Activated T-cell treated with anti-CD3 and anti-CD28 coated beads, Interleukin-2, amount 50 U/mL, for 4 hours (primary cell): ENCODE results near the gene FUT8. TPM values are rescaled to one million over a fixed set of nuclear protein-coding genes. Genes with fewer than 3 reads are reported as not detected.

ENCODE experiments used
- ATAC-seq, 2 donors: fragments of 200-7000 bp; cut with Tn5 transposase; one replicate each; pipeline ENCODE4 v1.10.0; 2021
- DNase-seq: peaks from one replicate; pipeline ENCODE4 v3.0.0-alpha.2; 2020
- H3K27me3 Mint-ChIP-seq: one replicate; pipeline ENCODE4 v1.8.0; 2021; ENCODE audit warnings: low read depth, mixed read lengths
- H3K36me3 Mint-ChIP-seq: one replicate; pipeline ENCODE4 v1.8.0; 2022; ENCODE audit warnings: mixed read lengths; ENCODE audit not compliant: insufficient read depth
- H3K4me1 Mint-ChIP-seq: one replicate; pipeline ENCODE4 v1.8.0; 2021; ENCODE audit warnings: low read depth, mixed read lengths
- H3K4me3 Mint-ChIP-seq: one replicate; pipeline ENCODE4 v1.8.0; 2021; ENCODE audit warnings: mild to moderate bottlenecking, moderate library complexity, mixed read lengths
- H3K9me3 Mint-ChIP-seq: one replicate; pipeline ENCODE4 v1.8.0; 2021; ENCODE audit warnings: mixed read lengths
- total RNA-seq, 3 donors: library from RNA; stranded (reverse); gene quantifications; one replicate each; pipeline ENCODE4 v1.2.1, GENCODE V29; 2021

FUT8 gene
- 10 to 100 TPM; 29.2 to 38.4 (median 30.9) TPM for total RNA-seq

DNA sequence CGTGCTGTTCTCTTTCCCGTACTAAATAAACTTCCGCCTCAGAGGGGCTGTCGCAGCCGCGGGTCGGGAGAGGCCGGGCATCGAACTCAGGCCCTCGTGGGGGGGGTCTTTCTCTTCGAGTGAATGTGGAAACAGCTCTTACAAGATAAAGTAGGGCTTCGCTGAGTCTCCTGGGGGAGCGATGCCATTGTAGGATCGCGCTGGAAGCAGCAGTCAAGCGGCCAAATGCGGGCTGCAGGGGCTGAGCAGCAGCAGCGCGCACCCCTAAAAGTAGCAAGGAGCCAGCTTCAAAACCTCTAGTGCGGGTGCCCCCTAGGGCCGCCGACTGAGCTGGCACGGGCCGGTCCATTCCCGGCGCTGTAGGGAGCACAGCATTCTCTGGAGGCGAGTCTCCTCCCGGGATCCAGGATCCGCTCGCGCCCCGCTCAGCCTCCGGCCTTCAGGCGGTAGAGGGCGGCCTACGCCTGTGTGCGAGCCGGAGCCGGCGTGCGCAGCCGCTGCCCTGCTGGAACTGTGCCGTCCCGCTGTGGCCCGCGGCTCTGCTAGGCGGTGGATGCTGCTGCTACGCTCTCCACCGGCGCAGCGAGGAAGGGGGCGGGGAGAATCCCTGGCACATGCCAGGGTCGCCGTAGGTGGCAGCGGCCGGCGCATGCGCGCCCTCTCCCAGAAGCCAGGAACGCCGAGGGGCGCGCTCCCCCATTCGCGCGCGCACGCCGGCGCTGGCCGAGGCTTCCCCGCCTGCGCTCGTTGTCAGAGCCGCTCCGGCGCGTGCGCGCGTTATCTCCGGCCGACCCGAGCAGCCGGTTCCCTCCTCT lies at the start of gene FUT8:
TSS of gene FUT8 (plus strand) at position 699 of the 815 bp plus-strand sequence. CDS start 148,834 bp downstream, outside the sequence.
- peak; percentile 97 for DNase-seq
- Mint-ChIP-seq H3K4me3 (peak within 1 kb of the TSS; percentile 97), H3K27me3 (no peaks in the 10 kb centered on the region), H3K9me3 (no peaks in the 10 kb centered on the region), H3K4me1 (peaks cover 34% of the 10 kb centered on the region), H3K36me3 (no peaks in the 10 kb centered on the region)
- ATAC-seq: peak; percentile 89 to 93

DNA sequence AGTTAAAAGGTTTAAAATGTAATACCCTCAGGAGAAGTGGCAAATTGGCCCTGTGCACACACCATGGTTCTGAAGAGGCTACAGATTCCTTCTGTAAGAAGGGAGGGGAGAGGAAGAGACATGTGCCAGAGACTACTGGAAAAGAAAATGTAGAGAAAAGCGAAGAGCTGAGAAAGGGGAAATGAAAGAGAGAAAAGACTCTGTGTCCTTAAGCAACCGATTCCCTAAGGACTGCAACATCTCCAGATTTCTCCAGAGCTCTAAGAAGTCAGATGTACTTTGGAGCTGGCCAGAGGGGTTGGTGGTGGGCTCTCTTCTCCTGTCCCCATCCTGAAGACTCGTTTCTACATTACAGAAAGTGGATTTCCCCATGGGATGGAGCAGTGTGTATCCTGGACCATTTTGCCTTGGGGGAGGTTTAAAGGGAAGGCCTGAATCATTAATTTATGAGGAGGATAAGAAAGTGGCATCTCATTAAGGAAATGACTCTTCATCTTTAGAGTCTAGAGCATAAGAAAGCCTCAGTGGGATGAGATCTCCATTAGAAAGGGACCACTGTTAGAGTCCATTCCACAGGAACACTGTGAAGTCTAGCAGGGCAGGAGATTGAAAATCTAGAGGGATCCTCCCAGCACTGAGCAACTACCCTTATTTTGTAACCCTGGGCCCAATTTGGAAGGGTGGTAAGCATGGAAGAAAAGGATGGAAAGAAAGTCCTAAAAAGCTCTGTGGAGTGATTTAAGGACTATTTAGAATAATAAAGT lies 45.5 kb upstream of the FUT8 start:
- no peak for ATAC-seq
- H3K4me3 Mint-ChIP-seq: no peak overlapping the region

DNA sequence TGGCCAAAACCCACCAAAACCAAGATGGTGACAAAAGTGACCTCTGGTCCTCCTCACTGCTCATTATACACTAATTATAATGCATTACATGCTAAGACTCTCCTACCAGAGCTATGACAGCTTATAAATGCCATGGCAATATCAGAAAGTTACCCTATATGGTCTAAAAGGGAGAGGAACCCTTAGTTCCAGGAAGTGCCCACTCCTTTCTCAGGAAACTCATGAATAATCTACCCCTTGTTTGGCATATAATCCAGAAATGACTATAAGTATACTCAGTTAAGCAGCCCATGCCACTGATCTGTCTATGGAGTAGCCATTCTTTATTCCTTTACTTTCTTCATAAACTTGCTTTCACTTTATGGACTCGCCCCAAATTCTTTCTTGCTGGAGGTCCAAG lies 43.0 kb upstream of the FUT8 start:
- Mint-ChIP-seq H3K4me1 (peaks cover 29% of the 10 kb centered on the region), H3K4me3 (no peak overlapping the region), H3K27me3 (no peaks in the 10 kb centered on the region), H3K9me3 (no peaks in the 10 kb centered on the region), H3K36me3 (no peaks in the 10 kb centered on the region)
- DNase-seq (no peak), ATAC-seq (peak; percentile 73 to 78)

More for the DNA sequence above, 45.5 kb upstream of the FUT8 start:
- Mint-ChIP-seq H3K4me1 (peaks cover 20% of the 10 kb centered on the region), H3K27me3 (no peaks in the 10 kb centered on the region), H3K9me3 (no peaks in the 10 kb centered on the region), H3K36me3 (no peaks in the 10 kb centered on the region)
- DNase-seq: no peak

DNA sequence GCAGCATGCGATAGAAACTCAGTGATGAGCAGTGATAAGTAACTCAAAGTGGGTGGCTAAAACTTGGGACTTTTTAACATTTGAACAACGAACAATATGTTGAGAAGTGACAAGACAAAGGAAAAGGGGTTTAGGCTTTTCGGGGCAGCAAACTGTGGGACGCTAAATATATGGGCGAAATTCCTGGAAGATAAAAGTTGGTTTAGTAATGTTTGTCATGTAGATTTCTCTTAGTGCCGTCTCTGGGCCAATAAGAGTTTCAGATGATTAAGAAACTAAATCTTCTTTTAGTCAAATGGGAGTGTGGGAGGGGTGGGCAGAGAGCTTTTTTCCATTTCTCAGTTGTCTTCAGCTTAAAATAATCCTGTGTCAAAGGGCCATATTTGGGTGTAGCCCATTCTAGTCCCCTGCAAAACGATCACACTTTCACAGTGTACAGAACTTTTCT lies 41.7 kb upstream of the FUT8 start:
- peak; percentile 42 to 55 for ATAC-seq
- Mint-ChIP-seq H3K27me3 (no peaks in the 10 kb centered on the region), H3K4me3 (no peak overlapping the region), H3K36me3 (peaks cover 2% of the 10 kb centered on the region), H3K4me1 (peaks cover 29% of the 10 kb centered on the region), H3K9me3 (no peaks in the 10 kb centered on the region)
- no peak for DNase-seq

DNA sequence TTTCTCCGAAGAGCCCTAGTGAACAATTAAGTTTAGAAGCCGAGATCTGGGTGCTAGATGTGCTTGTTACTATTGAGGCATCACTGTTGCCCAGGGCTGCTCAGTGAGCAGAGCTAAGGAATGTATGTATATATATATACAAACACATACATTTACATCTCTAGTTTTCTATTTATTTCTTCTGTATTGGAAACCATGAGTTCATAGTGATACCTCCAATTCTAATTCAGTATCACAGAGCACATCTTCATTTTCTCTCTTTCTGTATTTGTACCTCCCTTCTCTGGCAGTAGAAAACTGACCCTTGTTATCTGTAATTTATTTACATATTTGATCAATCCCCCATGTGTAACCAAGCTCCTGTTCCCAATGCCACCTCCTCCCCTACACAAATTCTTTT lies 40.7 kb upstream of the FUT8 start:
- Mint-ChIP-seq H3K9me3 (no peaks in the 10 kb centered on the region), H3K4me1 (peaks cover 29% of the 10 kb centered on the region), H3K27me3 (no peaks in the 10 kb centered on the region), H3K36me3 (peaks cover 2% of the 10 kb centered on the region), H3K4me3 (no peak overlapping the region)
- DNase-seq (no peak), ATAC-seq (no peak)

DNA sequence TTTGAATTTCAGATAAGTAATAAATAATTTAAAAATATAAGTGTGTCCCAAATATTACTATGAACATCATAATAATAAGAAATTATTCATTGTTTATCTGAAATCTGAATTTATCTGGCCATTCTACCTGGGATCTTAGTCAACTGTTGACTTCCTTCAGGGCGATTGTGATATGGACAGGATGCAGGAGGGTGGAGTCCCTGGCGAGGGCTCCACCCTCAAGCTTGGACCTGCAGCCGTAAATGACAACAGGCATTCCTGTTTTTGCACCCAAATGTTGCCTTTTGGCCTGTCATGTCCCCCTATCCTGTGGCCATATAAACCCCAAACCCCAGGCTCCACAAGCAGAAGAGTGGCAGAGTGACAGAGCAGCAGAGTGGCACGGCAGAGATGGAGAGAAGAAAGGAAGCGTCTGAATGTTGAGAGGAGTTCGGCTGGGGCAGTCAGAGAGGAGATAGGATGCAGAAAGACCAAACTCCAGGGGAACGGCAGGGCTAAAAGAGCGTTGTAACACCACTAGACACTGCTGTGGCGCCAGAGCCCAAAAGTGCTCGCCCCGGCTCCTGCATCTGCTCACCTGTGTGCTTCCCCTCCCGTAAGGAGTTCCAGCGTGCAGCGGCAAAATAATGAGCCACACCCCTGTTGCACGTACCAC lies 39.4 kb upstream of the FUT8 start:
- no peaks in the 10 kb centered on the region for H3K9me3 Mint-ChIP-seq

DNA sequence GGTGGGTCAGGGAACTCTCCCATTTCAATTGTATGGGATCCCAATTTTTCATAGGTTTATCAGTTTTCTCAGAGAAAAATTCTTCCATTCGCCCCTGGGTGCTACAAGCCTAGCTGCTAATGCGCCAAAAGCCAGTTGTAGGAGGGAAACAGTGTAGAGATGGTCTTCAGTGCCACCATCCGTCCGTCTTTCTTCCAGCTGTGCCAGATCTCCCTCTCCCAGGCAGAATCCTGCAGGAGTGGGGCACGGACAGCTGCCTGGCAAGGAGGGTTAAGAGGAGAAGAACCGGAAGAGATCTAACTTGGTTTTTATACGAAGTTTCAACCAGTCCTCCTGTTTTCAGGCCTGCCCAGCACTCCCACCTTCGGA lies 38.9 kb upstream of the FUT8 start:
- Mint-ChIP-seq H3K27me3 (no peaks in the 10 kb centered on the region), H3K4me3 (no peak overlapping the region), H3K9me3 (no peaks in the 10 kb centered on the region), H3K4me1 (peaks cover 29% of the 10 kb centered on the region), H3K36me3 (peaks cover 2% of the 10 kb centered on the region)
- no peak for ATAC-seq
- DNase-seq: no peak

More for the DNA sequence above, 39.4 kb upstream of the FUT8 start:
- H3K4me1 Mint-ChIP-seq: peaks cover 29% of the 10 kb centered on the region
- no peaks in the 10 kb centered on the region for H3K27me3 Mint-ChIP-seq
- no peak overlapping the region for H3K4me3 Mint-ChIP-seq
- DNase-seq (no peak), ATAC-seq (no peak)
- H3K36me3 Mint-ChIP-seq: peaks cover 2% of the 10 kb centered on the region

DNA sequence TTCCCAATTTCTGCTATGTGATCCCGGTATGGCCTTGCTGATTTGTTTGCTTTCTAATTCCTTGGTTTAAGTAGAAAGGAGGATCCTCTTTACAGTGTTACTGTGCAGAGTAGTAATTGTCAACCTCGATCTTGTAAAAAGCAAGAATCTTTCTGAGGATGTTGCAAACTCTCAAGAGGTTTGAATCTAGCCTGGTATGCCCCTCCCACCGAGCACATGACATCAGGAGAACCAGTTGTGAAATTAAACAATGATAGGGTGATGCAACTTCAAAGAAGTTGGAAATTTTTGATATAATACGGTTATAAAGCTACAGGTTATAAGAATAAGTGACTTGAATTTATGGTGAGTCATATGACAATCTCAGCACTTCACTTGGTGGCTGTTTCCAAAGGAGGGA lies 35.0 kb upstream of the FUT8 start:
- H3K9me3 Mint-ChIP-seq: peaks cover 8% of the 10 kb centered on the region
- peaks cover 7% of the 10 kb centered on the region for H3K4me1 Mint-ChIP-seq
- ATAC-seq (no peak), DNase-seq (no peak)
- H3K36me3 Mint-ChIP-seq: peaks cover 9% of the 10 kb centered on the region
- H3K4me3 Mint-ChIP-seq: no peak overlapping the region
- H3K27me3 Mint-ChIP-seq: no peaks in the 10 kb centered on the region

DNA sequence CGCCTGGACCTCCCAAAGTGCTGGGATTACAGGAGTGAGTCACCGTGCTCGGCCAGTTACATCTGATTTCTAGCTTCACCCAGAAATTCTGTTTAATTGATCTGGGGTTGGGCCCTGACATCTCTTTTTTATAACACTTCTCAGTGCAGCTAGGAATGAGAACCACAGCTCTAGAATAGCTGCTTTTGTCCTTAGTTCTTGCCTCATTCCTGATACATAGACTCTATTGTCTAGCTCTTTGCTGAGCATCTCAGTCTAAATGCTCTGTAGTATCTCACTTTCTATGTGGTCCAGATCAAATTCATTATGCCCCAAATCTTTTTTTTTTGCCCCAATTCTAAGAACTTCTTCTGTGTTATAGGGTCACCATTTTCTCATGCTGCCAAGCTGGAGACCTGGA lies 29.9 kb upstream of the FUT8 start:
- Mint-ChIP-seq H3K36me3 (peaks cover 11% of the 10 kb centered on the region), H3K4me3 (no peak overlapping the region), H3K9me3 (peaks cover 8% of the 10 kb centered on the region), H3K27me3 (no peaks in the 10 kb centered on the region), H3K4me1 (no peaks in the 10 kb centered on the region)
- no peak for DNase-seq
- ATAC-seq: no peak

DNA sequence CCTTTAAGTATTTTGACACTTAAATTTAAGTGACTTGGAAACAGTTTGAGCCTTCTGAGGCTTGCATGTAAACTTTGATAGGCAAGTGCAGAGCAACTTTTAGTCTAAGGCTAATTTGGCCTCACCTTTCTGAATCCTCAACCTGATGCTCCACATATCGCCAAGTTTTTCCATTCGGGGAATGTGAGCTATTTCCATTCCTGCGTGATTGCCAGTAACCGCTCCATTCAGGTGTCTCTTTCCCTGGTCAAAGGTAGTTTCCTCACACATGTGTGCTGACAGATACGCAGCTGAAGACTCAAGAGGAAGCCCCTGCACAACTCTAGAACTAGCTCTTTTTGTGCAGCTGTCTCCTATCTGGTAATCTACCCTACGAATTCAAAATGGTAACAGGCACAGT lies 25.4 kb upstream of the FUT8 start:
- Mint-ChIP-seq H3K27me3 (no peaks in the 10 kb centered on the region), H3K4me1 (no peaks in the 10 kb centered on the region), H3K4me3 (no peak overlapping the region), H3K36me3 (peaks cover 3% of the 10 kb centered on the region), H3K9me3 (no peaks in the 10 kb centered on the region)
- DNase-seq: no peak
- no peak for ATAC-seq

DNA sequence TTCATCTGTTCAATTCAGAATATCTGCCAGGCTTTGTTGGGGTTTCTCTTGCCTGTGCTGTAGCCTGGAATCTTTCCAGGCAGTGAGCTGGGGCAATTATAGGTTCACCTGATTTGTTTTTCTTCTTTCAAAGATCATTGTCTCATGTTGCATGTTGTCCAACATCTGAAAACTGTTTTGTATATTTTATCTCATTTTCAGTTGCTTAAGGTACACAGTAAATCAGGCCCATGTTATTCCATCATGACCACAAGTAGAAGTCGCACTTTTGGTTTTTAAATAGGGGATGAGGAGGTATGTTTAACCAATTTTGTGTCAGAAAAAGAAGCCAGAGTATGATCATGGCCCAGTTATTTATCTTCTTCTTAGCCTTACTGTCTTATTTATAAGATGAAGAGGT lies 24.9 kb upstream of the FUT8 start:
- Mint-ChIP-seq H3K27me3 (no peaks in the 10 kb centered on the region), H3K9me3 (no peaks in the 10 kb centered on the region), H3K4me1 (no peaks in the 10 kb centered on the region), H3K4me3 (no peak overlapping the region), H3K36me3 (peaks cover 3% of the 10 kb centered on the region)
- no peak for ATAC-seq
- no peak for DNase-seq

DNA sequence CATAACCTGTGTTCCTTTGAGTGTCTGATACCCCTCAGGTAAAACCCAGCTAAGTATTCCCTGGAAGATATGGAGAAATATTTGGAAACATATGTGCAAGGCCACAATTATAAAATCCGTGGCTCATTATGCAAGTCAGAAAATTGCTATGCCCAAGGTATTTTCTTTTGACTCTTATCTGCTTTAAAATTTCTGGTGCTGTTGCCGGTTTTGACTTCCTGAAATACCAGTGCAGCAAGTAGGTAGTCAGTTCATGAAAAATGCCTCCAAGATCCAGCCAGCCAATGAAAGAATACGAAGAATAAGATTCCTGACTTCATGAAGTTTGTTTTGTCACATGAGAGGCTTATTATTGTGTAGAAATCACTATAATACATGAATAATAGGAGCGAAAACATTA lies 20.2 kb upstream of the FUT8 start:
- Mint-ChIP-seq H3K9me3 (peaks cover 12% of the 10 kb centered on the region), H3K4me3 (no peak overlapping the region), H3K4me1 (peaks cover 15% of the 10 kb centered on the region), H3K27me3 (no peaks in the 10 kb centered on the region), H3K36me3 (peaks cover 9% of the 10 kb centered on the region)
- DNase-seq (no peak), ATAC-seq (no peak)

DNA sequence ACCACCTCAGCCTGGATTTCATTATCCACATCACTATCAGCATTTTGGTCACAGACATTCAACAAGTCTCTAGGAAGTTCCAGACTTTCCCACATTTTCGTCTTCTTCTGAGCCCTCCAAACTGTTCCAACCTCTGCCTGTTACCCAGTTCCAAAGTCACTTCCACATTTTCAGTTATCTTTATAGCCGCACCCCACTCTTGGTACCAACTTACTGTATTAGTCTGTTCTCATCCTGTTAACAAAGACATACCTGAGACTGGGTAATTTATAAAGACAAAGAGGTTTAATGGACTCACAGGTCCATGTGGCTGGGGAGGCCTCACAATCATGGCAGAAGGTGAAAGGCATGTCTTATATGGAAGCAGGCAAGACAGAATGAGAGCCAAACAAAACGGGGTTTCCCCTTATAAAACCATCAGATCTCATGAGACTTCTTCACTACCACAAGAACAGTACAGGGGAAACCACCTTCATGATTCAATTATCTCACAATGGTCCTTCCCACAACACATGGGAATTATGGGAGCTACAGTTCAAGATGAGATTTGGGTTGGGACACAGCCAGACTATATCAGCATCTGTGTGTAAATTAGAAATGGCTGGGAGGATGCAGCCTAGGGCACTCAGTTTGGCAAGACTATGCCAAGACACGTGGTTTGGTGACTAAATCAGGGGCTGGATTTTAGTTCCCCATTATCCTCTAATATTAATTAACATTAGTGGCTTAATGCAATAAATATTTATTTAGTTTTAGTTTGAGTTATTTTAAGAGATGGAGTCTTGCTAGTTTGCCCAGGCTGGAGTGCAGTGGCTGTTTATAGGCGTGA lies 16.2 kb upstream of the FUT8 start:
- H3K9me3 Mint-ChIP-seq: peaks cover 12% of the 10 kb centered on the region
- peaks cover 9% of the 10 kb centered on the region for H3K36me3 Mint-ChIP-seq
- no peak for DNase-seq
- peak; percentile 73 to 78 for ATAC-seq
- no peaks in the 10 kb centered on the region for H3K27me3 Mint-ChIP-seq
- H3K4me1 Mint-ChIP-seq: peaks cover 15% of the 10 kb centered on the region
- H3K4me3 Mint-ChIP-seq: no peak overlapping the region

DNA sequence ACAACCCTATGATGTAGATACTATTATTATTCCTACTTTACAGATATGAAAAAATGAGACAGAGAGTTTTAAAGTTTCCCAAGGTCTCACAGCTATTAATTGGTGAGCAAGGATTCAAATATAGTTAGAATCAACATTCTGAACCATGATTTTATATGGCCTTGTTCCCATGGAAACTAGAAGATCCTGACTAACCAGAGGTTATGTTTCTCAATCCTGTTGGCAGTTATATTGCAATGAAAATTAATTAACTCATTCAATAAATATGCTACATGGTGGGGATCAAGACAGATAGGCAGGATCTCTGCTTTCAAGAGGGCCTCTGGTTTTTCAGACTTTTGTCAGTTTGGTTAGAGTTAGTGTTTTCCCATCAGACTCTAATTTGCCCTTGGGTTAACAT lies 9.3 kb upstream of the FUT8 start:
- Mint-ChIP-seq H3K27me3 (no peaks in the 10 kb centered on the region), H3K4me1 (no peaks in the 10 kb centered on the region), H3K9me3 (no peaks in the 10 kb centered on the region), H3K36me3 (no peaks in the 10 kb centered on the region), H3K4me3 (no peak overlapping the region)
- DNase-seq (no peak), ATAC-seq (no peak)
